ENCODE results near the gene NACC2. TPM values are rescaled to one million over a fixed set of nuclear protein-coding genes. Genes with fewer than 3 reads are reported as not detected.
A peak's percentile ranks its signal among the peaks of the same experiment; 100 is the strongest.

Gene NACC2
- total RNA-seq, 1 donor from 2014 or later, result 4.5 TPM

GRCh38 chr9:135991771-135992170, 103.3 kb downstream of the NACC2 start:
- H3K27me3 Mint-ChIP-seq (ENCODE audit: insufficient read depth, low read depth), result peaks cover 3% of the 10 kb centered on the region
- no peaks in the 10 kb centered on the region for H3K9me3 Mint-ChIP-seq
- no peak overlapping the region for H3K27ac Mint-ChIP-seq
- Histone ChIP-seq H3K4me1 (peaks cover 43% of the 10 kb centered on the region), H3K36me3 (no peaks in the 10 kb centered on the region), H4K20me1 (ENCODE audit: low read depth) (no peaks in the 10 kb centered on the region), H3F3A (ENCODE audit: low read depth) (peaks cover 45% of the 10 kb centered on the region), H3K4me2 (peak overlapping the region; percentile 72), H3K9me3 (ENCODE audit: low read depth) (no peaks in the 10 kb centered on the region), H3K9ac (no peak overlapping the region), H3K27me3 (no peaks in the 10 kb centered on the region), H3K4me3 (no peak overlapping the region), H3K79me2 (ENCODE audit: low read depth) (no peaks in the 10 kb centered on the region), H2AFZ (replicated peaks) (no peak overlapping the region), H3K27ac (no peak overlapping the region)
- H3K4me3 Mint-ChIP-seq, result peak overlapping the region; percentile 22
- TF ChIP-seq CTCF (IDR thresholded peaks at IDR 0.05) (no peak), EZH2phosphoT487 (IDR thresholded peaks at IDR 0.05) (no peak), EZH2 (IDR thresholded peaks at IDR 0.05) (no peak)
- peaks cover 43% of the 10 kb centered on the region for H3K4me1 Mint-ChIP-seq
- no peak for DNase-seq (ENCODE audit: low spot score)
- H3K36me3 Mint-ChIP-seq, result no peaks in the 10 kb centered on the region

GRCh38 chr9:135990468-135991429, 104.3 kb downstream of the NACC2 start:
- Histone ChIP-seq H2AFZ (replicated peaks) (no peak overlapping the region), H3K79me2 (ENCODE audit: low read depth) (no peaks in the 10 kb centered on the region), H3K9ac (no peak overlapping the region), H3K27me3 (no peaks in the 10 kb centered on the region), H3F3A (ENCODE audit: low read depth) (peaks cover 45% of the 10 kb centered on the region), H3K36me3 (no peaks in the 10 kb centered on the region), H3K27ac (no peak overlapping the region), H4K20me1 (ENCODE audit: low read depth) (no peaks in the 10 kb centered on the region), H3K4me2 (peak overlapping the region; percentile 54), H3K4me1 (peaks cover 43% of the 10 kb centered on the region), H3K9me3 (ENCODE audit: low read depth) (no peaks in the 10 kb centered on the region), H3K4me3 (no peak overlapping the region)
- Mint-ChIP-seq H3K9me3 (no peaks in the 10 kb centered on the region), H3K27ac (no peak overlapping the region), H3K4me3 (no peak overlapping the region), H3K27me3 (ENCODE audit: insufficient read depth, low read depth) (no peaks in the 10 kb centered on the region), H3K4me1 (peaks cover 39% of the 10 kb centered on the region), H3K36me3 (no peaks in the 10 kb centered on the region)
- DNase-seq (ENCODE audit: low spot score), result peak; percentile 95
- no peak for TF ChIP-seq EZH2phosphoT487 (IDR thresholded peaks at IDR 0.05)
- no peak for TF ChIP-seq CTCF (IDR thresholded peaks at IDR 0.05)
- no peak for TF ChIP-seq EZH2 (IDR thresholded peaks at IDR 0.05)

- H3K4me2 ChIP-seq, result peak overlapping the region; percentile 54
- H3K27me3 ChIP-seq, result no peaks in the 10 kb centered on the region
- H3F3A ChIP-seq (ENCODE audit: low read depth), result peaks cover 45% of the 10 kb centered on the region
- H3K27ac ChIP-seq, result no peak overlapping the region
- H2AFZ ChIP-seq (replicated peaks), result no peak overlapping the region
- no peaks in the 10 kb centered on the region for H4K20me1 ChIP-seq (ENCODE audit: low read depth)
- Mint-ChIP-seq H3K4me1 (peaks cover 37% of the 10 kb centered on the region), H3K27me3 (ENCODE audit: insufficient read depth, low read depth) (no peaks in the 10 kb centered on the region), H3K36me3 (no peaks in the 10 kb centered on the region), H3K9me3 (no peaks in the 10 kb centered on the region), H3K4me3 (no peak overlapping the region), H3K27ac (no peak overlapping the region)
- no peak overlapping the region for H3K4me3 ChIP-seq
- peaks cover 45% of the 10 kb centered on the region for H3K4me1 ChIP-seq
- no peaks in the 10 kb centered on the region for H3K79me2 ChIP-seq (ENCODE audit: low read depth)
- no peak overlapping the region for H3K9ac ChIP-seq
- H3K36me3 ChIP-seq, result no peaks in the 10 kb centered on the region
- DNase-seq (ENCODE audit: low spot score), result peak; percentile 54
- TF ChIP-seq EZH2phosphoT487 (IDR thresholded peaks at IDR 0.05), result no peak
- TF ChIP-seq EZH2 (IDR thresholded peaks at IDR 0.05), result no peak
- no peak for TF ChIP-seq CTCF (IDR thresholded peaks at IDR 0.05)
- H3K9me3 ChIP-seq (ENCODE audit: low read depth), result no peaks in the 10 kb centered on the region
These were observed 105.2 kb downstream of the NACC2 start for GRCh38 chr9:135989722-135990467.

All from neural progenitor cell (in vitro differentiated cells).